Measurements from ENCODE around the gene CAPN14.

The CAPN14 gene

DNA sequence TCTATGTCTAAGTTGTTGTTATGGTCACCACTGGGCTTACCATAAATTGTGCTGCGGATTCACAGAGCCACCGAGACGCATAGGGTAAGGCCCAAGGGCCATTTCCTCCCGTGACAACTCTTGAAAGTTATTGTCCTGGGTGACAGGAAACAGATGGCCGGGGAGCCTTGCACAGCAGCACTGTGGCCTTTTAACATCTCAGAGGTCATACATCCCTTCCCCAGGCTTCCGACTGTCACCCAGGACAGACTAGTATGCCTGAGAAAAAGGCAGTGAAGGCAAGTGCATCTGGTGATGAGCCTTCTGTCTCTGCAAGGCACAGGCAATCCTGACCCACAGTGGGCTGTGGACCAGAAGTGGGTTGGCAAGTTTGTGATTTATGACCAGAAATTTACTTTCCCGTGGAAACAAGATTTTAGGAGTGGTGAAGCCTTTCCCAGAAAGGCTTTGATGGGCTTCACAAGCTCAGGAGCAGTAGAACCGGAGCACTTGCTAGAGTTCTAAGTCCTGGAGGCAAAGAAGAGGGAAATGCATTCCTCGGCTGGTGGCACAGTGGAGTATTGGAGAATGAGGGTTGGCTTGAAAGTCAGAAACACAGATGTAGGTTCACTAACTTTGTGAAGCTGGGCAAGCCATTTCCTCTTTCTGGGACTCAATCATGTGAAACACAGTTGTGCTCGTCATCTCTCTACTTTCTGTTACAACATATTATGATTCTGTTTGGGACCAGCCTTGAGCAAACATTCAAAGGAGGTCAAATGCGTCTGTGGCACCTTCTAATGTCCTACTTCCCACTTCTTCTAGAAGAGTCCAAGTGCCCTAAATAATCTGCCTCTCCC lies 2.0 kb upstream of the CAPN14 start:
- peak; percentile 69 for DNase-seq (ENCODE audit: low spot score)
- in situ Hi-C loops (cut with MboI; ENCODE audit: low pct_unique_long_range_greater_than_20kb, low sequenced_read_pairs, unreplicated experiment), result no loop called here
- no peak for TF ChIP-seq CTCF (IDR thresholded peaks at IDR 0.05; ENCODE audit: extremely low read depth, insufficient read depth, missing control alignments)

GRCh38 chr2:31216734-31217133 lies 581 bp downstream of the CAPN14 start:
- in situ Hi-C loops (cut with MboI; ENCODE audit: low pct_unique_long_range_greater_than_20kb, low sequenced_read_pairs, unreplicated experiment), result no loop called here
- no peak for DNase-seq (ENCODE audit: low spot score)
- no peak for TF ChIP-seq CTCF (IDR thresholded peaks at IDR 0.05; ENCODE audit: extremely low read depth, insufficient read depth, missing control alignments)

GRCh38 chr2:31214444-31214915 lies 2.8 kb downstream of the CAPN14 start:
- in situ Hi-C loops (cut with MboI; ENCODE audit: low pct_unique_long_range_greater_than_20kb, low sequenced_read_pairs, unreplicated experiment), result no loop called here
- no peak for DNase-seq (ENCODE audit: low spot score)
- TF ChIP-seq CTCF (IDR thresholded peaks at IDR 0.05; ENCODE audit: extremely low read depth, insufficient read depth, missing control alignments), result no peak

DNA sequence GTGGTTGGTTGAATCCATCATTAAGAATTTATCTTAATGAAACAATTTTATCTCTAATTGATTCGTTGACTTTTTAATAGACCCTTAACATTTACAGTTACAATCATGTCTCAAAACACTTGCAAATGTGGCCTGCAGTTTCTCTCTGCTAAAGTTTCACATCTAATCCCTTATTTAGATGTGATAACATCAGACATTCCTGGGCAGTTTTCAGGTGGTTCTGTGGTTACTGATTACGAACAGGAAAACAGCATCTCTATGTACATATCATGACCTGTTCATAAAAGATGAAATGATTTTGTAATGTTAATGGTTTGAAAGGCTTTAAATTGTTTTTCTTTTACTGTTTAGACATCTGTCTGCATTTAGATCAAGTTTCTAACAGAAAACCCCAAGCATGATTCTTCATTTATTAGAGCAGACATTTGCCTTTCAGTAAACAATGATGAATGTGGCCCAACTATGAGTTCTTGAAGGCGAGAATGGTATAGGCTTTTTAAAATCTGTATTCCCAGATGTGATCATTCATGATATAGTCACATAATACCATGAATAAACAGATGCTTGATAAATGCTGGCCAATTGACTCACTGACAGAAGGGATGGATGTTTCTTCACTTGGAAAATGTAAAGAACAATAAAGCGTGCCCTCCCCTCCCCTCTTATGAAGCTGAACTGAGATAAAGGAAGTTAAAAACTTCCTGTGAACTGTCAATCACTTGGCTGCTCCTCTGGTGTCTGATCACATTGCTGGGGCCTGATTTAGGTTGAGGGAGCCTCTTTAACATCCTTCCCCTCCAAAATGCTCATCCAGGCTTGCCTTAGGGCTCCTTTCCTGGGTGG lies 3.5 kb downstream of the CAPN14 start:
- no peak for TF ChIP-seq CTCF (IDR thresholded peaks at IDR 0.05; ENCODE audit: extremely low read depth, insufficient read depth, missing control alignments)
- in situ Hi-C loops (cut with MboI; ENCODE audit: low pct_unique_long_range_greater_than_20kb, low sequenced_read_pairs, unreplicated experiment), result no loop called here
- DNase-seq (ENCODE audit: low spot score), result no peak

GRCh38 chr2:31212659-31213600 lies 4.4 kb downstream of the CAPN14 start:
- in situ Hi-C loops (cut with MboI; ENCODE audit: low pct_unique_long_range_greater_than_20kb, low sequenced_read_pairs, unreplicated experiment), result no loop called here

More at GRCh38 chr2:31212659-31213600, 4.4 kb downstream of the CAPN14 start:
- TF ChIP-seq CTCF (IDR thresholded peaks at IDR 0.05; ENCODE audit: extremely low read depth, insufficient read depth, missing control alignments), result no peak
- DNase-seq (ENCODE audit: low spot score), result no peak

All from GM13977 (cell line).